Activated naive CD4-positive, alpha-beta T cell treated with Interleukin-2 at 50 U/mL for 16 hours (primary cell): ENCODE data around the gene NR2F1.

ENCODE experiments used
- DNase-seq: peaks from one replicate; pipeline ENCODE4 v3.0.0-alpha.2; 2020

NR2F1 gene

DNA sequence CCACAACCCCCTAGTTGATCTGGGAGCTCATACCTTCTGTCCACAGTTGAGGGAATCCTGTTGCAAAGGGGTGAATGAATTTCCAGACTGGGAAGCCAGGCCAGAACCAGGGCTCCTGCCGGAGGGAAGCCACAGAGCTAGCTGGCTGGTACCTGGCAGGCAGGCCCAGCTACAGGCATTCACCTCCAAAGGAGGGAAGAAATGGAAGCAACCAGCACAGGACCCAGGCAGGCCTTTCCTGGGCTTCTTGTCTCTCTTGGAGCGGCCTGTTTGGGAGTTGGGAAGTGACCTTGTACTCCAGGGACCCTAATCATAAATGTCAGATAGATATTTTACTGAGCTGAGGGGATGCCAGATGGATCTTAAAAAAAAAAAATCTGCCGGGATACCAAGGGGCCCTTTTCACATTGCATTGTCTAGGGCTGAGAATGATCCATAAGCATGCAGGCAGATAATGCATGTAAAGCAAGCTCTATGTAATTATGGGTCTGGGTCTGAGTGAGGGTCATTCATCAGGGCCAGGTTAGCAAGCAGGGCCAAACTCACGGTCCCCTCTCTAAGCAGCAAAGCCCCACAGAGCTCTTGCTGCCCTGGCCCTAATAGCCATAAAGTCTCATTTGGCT lies 8.4 kb downstream of the NR2F1 start:
- no peak for DNase-seq

DNA sequence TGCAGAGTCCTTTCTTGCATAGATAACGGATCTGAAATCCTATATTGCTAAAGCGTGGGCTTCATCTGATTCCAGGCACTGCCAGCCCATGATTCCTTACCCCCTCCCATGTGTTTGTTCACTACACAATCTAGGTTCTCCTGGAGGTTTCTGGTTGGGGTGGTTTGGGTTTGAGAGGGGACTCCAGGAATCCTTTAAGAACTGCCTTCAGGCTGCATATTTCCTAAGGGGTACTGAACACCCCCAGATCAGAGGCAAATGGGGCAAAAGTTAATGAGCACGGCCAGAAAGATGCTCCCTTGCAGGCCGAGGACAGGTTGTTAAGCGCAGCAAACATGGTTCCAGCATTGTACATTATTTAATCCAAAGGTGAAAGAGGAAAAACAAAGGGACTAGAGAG lies 9.9 kb downstream of the NR2F1 start:
- DNase-seq: no peak

DNA sequence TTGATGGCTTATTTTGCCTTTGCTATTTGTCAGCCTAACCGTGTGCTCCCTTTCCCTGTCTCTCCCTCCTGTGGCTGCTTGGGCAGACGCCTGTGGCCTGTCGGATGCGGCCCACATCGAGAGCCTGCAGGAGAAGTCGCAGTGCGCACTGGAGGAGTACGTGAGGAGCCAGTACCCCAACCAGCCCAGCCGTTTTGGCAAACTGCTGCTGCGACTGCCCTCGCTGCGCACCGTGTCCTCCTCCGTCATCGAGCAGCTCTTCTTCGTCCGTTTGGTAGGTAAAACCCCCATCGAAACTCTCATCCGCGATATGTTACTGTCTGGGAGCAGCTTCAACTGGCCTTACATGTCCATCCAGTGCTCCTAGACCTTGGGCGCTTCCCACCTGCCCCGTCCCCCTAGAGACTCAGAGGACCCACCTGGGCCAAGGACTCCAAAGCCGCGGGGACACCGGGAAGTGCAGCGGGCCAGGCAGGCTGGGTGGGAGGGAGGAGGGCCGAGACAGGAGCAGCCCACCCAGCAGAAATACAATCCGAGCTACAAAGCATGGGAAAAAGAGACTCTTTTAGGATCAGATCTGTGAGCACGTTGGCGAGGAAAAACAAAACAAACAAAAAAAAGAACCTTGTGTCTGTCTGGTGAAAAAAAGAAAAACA lies 10.6 kb downstream of the NR2F1 start:
- no peak for DNase-seq

DNA sequence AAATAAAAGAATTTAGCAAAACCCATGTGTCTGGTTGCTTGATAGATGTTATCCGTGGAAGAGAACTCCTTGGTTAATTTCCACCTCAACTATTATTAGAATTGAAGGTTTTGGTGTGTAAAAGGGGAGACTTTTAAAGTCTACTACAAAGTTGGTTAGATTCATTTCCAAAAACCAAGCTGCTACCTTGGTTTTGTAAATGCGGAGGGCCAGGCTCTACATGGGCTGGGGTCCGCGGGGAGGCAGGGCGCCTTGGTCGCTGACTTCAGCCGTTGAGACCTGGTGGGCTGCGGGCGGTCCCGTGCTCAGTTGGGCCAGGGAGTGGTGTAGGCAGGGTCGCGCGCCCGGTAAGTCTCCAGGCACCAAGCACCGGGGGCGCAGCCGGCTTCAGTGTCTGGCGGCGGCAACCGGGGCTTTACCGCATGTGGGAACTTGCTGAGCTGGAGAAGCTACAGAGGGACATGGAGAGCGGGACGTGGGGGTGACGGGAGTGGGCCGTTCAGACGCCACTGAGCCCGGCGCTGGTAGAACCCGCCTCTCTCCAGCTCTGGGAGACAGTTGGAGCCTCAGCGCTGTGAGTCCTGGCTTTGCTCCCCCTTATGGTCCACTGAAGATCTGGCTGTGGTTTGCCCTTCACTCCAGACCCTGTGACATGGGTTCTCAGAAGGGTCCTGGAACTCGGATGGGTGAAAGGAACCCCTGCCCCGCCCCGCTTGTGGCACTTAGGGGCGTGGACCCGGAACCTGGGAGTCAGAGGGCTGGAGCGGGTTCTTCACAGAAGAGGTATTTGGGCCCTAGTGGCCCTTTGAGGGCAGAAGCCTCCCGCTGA lies 11.8 kb downstream of the NR2F1 start:
- DNase-seq: no peak

DNA sequence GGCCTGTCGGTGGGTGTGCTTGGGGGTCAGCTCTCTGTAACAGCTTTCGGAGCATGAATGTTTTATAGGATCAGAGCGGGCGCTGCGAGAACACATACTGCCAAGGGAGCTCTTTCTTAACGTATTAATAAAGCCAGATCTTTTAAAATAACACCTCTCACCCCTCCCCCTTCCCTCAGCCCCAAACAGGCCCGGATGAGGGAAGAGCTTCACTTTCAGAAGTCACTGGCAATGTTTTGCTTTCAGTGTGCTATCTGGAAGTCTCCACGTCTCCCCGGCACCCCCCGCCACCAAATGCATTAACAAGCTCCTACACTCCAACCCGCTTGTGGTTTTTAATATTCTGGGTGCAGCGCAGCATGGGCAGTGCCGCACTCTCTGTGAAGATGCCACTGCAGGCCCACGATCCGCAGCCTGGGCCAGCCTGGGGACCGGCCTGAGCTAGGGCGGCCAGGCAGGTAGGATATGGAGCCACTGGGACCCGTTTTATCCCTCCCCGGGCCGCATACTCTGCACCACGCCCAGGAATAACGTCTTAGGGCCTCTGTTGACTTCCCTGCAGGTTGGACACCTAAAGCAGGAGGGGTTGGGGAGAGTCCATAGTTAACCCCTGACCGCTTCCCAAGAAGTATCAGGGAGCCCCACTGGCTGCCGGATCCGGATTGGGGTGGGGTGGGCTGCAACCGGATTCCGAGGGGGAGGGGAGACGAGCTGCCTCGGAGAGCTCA lies 12.6 kb downstream of the NR2F1 start:
- no peak for DNase-seq

DNA sequence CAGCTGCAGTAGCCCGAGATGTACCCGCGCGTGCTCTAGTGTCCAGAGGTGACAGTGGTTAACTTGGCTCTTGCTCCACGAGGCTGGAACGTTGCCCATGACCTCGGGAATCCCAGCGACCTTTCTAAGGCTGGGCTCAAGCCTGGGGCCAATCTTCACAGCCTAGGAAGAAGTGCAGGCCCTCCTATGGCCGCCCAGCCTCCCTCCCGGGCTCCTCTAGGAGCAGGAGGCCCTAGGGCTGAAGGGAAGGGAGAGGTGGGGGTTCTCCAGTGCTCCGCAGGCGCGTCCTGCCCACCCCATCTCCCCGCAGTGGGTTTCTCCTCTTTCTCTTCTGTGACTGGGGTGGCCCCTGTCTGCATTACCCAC lies 13.3 kb downstream of the NR2F1 start:
- no peak for DNase-seq

DNA sequence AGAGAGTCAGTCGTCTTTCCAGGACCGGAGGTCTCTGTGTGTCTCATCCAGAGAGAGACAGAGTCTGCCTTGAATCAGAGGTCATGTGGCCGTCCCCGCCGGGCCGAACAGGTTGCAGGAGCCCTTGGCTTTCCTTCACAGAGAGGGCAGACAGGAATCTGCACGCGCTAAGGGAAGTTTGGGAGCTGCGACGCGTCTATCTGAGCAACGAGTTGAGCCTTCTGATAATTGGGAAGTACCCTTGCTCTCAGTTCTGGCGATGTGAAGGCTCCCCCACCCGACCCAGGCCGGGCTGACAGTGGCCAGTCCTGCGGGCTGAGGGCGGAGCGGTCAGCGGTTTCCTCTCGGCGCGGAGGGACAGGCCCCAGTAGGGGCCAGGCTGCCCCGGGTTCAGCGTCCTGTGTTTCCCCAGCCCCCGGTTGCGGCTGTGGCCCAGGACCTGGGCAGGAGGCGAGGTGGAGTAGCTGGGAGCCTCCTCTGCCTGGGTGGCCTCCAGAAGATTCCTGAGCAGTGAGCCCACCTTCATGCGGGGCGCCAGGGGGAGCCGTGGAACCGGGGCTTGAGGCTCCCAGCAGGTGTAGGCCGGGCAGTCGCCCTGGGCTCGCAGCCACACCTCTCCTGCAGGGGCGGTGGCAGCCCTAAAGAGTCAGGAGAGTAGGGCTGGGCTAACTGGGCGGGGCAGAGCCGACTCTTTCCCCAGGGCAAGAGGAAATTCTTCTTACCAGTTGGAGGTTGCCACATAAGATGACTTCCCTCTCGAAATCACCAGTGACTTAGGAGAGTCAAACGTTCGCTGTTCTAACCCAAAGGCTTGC lies 13.9 kb downstream of the NR2F1 start:
- no peak for DNase-seq

DNA sequence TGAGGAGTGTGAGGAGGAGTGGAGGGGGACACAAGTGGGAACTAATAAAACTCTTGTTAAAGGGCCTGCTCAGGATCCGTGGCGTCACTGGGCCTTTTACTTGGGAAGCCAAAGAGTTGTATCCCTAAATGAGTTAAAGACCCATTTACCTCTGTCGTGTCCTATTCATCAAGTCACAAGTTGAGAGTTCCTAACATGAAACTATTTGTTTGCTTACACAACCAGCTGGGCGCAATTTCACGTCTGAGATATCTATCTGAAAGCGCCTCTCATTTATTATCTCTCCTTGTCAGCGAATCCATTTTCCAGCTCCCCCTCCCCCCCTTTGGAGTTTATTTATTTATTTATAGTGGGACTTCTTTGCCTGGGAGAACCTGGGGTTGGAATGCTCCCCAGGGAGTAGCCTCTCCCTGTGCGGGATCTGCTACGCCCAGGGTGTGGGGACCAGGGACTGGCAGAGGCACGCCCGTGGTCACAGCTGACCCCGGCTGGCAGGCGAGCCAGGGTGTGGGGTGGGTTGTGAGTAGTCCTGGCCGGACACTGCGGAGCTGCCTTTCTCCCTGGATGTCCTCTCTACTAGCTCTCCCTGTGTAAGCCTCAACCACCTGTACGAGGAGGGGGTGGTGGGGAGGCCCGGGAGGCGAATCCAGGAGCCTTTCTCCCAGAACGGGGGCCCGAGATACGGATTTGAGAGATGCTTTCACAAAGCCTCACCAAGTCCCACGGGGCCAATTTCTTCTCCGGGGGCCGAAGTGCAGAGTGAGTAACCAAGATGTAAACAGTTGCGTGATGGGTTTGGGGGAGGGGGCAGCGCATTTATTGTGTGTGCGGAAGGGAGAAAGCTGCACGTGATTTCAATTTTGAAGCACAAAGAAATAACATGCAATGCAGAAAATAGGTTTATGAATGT lies 15.3 kb downstream of the NR2F1 start:
- DNase-seq: no peak

DNA sequence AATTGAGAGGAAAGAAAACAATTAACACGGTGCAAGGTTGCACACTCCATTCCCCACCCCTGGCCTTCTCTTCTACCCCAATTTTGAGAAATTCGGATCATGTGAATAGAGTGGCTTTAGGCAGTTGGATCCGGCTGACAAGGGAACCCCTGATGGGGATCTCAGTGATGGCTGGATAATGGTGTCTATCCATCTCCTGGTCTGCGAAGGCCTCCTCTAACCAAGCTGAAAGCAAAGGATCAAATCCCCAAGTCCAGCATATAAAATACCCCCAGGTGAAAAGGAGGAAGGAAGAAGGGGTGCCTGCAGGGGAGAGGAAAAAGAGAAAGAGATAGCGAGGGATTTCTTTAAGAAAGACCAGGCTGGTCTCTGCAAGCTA lies 16.0 kb downstream of the NR2F1 start:
- no peak for DNase-seq

DNA sequence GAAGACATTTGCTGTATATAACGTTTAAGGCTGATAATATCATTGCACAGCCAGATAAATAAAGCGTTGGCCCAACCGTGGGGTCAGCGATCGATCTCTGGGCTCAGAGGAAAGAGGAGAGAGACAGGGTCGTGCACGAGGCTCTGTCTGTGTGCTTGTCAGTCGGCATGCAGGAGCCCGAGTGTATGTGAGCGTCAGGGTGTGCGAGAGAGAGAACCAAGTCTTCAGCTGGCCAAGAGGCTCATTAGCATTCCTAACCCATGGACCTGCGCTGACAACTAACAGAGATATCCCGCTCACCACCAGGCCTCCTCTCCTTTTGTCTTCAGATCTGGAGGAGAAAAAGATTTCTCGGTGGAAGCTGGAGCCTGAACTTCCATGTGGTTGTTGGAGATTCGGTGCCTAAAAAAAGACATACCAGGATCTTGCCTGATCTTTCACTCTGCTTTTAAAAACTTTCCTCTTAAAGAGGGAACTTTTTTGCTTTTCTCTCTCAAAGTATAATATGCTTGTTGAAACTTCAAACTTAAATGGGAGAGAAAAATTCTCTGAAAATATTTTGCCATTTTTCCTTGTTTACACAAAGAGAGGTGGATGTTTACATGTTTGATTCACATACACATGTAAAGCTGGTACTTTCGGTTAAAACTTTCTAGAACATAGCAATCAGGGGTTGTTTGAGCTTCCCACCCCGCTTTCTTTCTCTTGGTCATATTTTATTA lies 16.5 kb downstream of the NR2F1 start:
- DNase-seq: no peak

DNA sequence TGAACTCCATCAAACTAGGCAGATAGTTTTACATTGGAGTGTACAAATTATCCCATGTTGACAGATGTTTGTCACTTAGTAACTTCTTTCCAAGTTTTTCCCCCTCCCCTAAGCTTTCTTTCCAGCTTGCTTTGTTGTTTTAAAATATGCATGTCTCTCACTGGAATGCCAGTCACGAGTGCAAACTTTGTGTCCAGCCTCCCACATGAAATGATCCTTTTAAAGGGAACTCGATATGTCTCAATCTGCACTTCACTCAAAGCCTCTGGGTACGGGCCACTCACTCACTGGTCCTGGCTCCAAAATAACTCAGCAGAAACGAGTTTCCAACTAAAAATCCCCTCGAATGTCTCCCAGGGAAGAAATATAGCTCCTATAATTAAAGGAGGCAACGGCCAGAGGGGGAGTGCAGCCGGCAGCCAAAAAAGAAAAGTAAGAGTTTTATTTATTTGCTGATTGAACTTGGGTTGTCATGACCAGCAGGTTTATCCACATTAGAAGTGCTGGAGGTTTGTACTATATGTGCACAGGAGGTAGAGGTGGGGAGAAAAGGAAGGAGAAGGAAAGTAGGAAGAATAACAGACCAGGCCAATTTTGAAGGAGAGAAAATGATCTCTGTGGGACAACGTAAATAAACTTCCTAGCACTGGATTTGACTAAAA lies 17.5 kb downstream of the NR2F1 start:
- DNase-seq: no peak

DNA sequence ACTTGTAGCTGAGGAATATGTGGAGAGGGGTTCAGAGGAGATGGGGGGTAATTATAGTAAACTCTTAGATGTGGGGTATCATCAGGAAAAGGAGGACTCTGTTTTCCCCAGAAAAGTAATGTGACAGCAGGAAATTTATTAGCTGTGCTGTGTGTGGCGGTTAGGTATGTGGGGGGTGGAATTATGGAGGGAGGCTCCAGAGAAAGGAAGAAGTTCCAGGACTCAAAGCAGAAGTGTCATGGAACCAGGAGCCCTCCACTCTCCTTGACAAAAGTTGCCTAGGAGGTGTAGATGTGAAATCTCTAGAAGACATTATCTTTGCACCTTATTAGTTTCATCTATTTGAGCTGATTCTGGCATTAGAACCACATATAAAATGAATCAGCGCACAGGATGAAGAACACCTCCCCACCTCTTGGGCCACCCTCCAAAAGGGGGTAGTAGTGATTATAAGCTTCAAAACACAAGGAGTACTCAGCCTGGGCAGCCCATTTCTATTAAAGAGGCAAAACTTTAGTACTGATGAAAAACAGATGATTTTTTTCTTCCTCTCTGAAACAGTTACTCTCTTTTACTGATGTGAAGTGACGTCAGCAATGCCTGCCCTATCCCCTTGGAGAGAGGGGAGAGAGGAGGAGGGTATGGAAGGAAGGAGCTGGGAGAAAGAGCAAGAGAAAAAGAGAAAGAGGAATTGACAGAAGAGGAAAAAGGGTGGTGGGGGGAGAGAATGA lies 18.2 kb downstream of the NR2F1 start:
- DNase-seq: no peak

DNA sequence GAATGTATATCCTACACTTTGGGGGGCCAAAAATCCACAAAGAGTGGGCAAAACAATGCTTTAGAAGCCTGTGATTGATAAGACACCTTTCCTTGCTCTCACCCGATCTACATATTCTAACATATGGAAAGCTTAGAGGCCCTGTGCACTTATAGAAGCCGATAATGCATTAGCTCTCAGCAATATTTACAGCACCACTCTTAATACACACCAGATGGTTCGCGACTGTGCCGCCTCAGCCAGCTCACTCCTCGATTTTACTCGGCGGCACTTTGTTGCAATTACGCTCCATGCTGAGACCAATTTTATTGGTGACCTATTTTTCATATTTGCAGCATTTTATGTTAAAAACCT lies 18.8 kb downstream of the NR2F1 start:
- no peak for DNase-seq

DNA sequence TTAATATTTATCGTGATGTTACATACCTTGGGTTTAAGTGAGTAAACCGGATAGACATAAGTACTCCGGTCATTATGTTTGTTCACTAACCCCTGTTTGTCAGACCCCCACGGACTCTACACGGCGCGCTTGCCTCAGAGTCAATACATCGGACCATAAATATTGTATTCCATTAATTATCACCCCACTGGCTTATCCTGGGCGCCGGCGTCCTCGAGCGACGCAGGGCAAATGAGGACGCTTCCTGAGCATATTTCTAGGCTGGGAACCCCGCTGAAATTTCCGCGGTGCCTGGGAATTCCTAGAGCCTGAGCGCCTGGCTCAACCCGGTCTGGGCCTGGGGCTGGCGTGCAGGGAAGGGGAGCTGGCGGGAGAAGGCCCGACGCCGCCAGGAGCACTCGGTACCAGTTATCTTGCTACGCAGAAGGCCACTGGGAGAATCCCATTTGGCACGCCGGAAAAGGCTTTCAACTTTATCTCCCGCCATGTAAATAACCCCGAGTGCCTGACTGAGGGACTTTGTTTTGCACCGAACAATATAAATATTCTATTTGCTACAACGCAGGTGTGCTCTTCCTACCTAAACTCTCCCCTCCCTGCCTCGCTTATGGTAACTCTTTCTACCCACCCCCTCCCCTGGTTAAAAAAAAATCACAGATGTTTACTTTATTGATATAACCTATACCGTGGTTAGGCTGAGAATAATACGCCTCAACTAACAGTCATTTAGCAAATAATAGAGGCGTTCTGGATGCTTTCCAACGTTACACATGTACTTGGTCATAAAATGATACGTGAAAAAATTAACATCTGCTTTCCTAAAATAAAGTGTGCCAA lies 19.4 kb downstream of the NR2F1 start:
- DNase-seq: no peak

DNA sequence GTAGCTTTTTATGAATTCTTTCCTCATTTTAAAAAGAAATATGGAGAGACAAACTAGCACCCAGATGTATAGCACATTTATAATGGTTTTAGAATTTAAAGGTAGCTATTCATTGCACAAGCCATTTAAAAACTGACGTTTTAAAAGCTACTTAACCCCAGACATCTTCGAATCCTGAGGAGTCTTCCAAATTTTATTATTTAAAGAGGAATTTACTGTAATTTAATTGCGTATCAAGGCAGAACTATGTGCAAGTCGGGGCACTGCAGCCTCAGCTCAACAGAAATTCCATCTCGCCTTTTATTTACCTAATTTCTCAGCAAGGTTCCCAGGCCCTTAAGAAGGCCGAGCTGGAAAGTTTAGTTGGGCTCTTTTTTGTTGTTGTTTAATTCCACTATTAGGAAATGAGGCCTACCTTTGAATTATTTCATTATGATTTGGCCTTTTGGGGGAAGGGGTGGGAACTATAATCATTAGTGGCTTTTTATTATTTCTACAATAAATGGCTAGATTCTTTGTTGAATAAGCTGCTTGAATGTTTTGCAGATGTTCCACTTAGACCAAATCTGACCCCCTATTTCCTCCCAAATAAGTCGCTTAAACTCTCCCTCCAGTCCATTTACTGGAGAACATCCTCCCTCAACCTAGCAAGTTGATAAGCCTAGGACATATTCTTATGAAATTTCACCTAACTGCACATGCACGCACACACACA lies 20.2 kb downstream of the NR2F1 start:
- no peak for DNase-seq

DNA sequence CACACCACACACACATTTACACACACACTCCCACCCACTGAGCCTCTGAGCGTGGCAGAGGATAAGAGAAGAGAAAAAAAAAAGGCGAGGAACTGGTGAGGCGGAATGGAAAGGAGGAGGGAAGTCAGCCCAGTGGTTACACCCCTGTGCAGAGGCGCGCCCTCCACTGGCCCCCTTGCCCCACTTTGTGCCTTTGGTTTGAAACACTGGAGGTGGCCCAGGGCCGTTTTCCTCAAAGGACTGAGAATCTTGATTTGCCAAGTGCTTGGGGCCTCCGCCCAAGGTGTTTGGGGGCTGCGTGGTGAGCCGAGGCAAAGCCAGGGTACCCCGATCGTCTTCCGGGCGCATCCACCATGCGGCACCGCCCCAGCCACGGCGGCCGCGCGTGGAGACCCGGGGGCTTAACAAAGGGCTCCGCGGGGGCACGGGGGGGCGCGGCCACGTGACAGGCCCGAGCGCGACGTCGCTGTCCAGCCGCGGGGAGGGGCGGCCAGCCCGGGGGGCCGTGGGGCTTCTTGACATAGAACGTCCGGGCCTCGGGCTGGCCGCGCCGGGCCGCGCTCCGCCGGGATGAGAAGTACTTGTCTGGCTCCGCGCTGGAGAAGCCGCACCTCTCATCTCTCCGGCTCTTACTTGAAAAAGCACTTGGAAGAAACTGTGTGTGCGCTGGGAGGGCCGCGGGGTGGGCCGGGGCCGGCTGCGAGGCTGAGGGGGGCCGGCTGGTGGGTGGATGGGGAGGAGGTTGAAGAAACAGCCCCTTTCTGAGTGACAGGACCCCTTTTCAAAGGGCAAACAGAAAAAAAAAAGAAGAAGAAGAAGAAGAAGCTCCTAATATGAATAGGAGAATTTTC lies 21.0 kb downstream of the NR2F1 start:
- no peak for DNase-seq
